Measurements from ENCODE around the gene NBAS.

Gene NBAS

GRCh38 chr2:15145919-15146318 lies 415.2 kb downstream of the NBAS start:
- no peak overlapping the region for H3K4me3 ChIP-seq (ENCODE audit: low read depth, low read length)
- no peaks in the 10 kb centered on the region for H3K4me1 ChIP-seq (ENCODE audit: control insufficient read depth, insufficient read depth, low read length, unreplicated experiment)
- H3K36me3 ChIP-seq (ENCODE audit: insufficient read depth, low read length) = no peaks in the 10 kb centered on the region
- H3K79me2 ChIP-seq (ENCODE audit: control insufficient read depth, insufficient read depth, low read length, unreplicated experiment) = no peaks in the 10 kb centered on the region
- H3K27ac ChIP-seq (ENCODE audit: low read depth, low read length) = no peak overlapping the region
- H2AFZ ChIP-seq (ENCODE audit: low read length, unreplicated experiment) = no peak overlapping the region
- peaks cover 3% of the 10 kb centered on the region; the same call in 1 of the 2 replicates for H3K27me3 ChIP-seq (ENCODE audit: insufficient read depth, low read length)

- H3K4me3 ChIP-seq (ENCODE audit: low read depth, low read length) = no peak overlapping the region
- no peaks in the 10 kb centered on the region for H3K4me1 ChIP-seq (ENCODE audit: control insufficient read depth, insufficient read depth, low read length, unreplicated experiment)
- H2AFZ ChIP-seq (ENCODE audit: low read length, unreplicated experiment) = no peak overlapping the region
- peaks cover 3% of the 10 kb centered on the region; the same call in 1 of the 2 replicates for H3K27me3 ChIP-seq (ENCODE audit: insufficient read depth, low read length)
- no peak overlapping the region for H3K27ac ChIP-seq (ENCODE audit: low read depth, low read length)
- H3K79me2 ChIP-seq (ENCODE audit: control insufficient read depth, insufficient read depth, low read length, unreplicated experiment) = no peaks in the 10 kb centered on the region
- no peaks in the 10 kb centered on the region for H3K36me3 ChIP-seq (ENCODE audit: insufficient read depth, low read length)
Measured at GRCh38 chr2:15145046-15145817, 415.9 kb downstream of the NBAS start.

GRCh38 chr2:15142069-15142689 lies 419.0 kb downstream of the NBAS start:
- Histone ChIP-seq H3K4me1 (ENCODE audit: control insufficient read depth, insufficient read depth, low read length, unreplicated experiment) (no peaks in the 10 kb centered on the region), H3K4me3 (ENCODE audit: low read depth, low read length) (no peak overlapping the region), H3K36me3 (ENCODE audit: insufficient read depth, low read length) (no peaks in the 10 kb centered on the region), H3K27me3 (ENCODE audit: insufficient read depth, low read length) (peaks cover 3% of the 10 kb centered on the region; the same call in 1 of the 2 replicates), H3K79me2 (ENCODE audit: control insufficient read depth, insufficient read depth, low read length, unreplicated experiment) (no peaks in the 10 kb centered on the region), H2AFZ (ENCODE audit: low read length, unreplicated experiment) (no peak overlapping the region), H3K27ac (ENCODE audit: low read depth, low read length) (no peak overlapping the region)

DNA sequence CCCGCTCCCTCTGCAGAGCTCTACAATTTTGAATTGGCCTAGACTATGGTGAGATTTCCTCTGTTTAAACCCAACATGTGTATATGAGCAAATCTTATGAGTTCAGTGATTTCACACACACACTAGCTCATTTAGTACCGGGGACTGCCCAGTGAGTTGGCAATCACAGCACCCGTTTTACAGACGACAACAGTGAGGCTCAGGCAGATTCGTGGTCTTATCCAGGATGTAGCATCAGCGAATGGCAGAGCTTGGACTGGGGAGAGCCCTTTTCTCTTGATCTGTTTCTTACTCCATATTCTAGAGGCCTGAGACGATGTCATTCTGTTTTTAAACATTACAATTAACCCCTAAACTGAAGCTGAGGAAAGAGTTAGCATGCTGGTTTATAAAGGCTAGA lies 419.9 kb downstream of the NBAS start:
- no peak overlapping the region for H3K27ac ChIP-seq (ENCODE audit: low read depth, low read length)
- H3K27me3 ChIP-seq (ENCODE audit: insufficient read depth, low read length) = peaks cover 2% of the 10 kb centered on the region; the same call in 1 of the 2 replicates
- H3K4me3 ChIP-seq (ENCODE audit: low read depth, low read length) = no peak overlapping the region
- no peaks in the 10 kb centered on the region for H3K4me1 ChIP-seq (ENCODE audit: control insufficient read depth, insufficient read depth, low read length, unreplicated experiment)
- no peaks in the 10 kb centered on the region for H3K36me3 ChIP-seq (ENCODE audit: insufficient read depth, low read length)
- H2AFZ ChIP-seq (ENCODE audit: low read length, unreplicated experiment) = no peak overlapping the region
- H3K79me2 ChIP-seq (ENCODE audit: control insufficient read depth, insufficient read depth, low read length, unreplicated experiment) = no peaks in the 10 kb centered on the region

- H3K27me3 ChIP-seq (ENCODE audit: insufficient read depth, low read length) = no peaks in the 10 kb centered on the region; the same call in 1 of the 2 replicates
- H3K36me3 ChIP-seq (ENCODE audit: insufficient read depth, low read length) = no peaks in the 10 kb centered on the region
- no peaks in the 10 kb centered on the region for H3K4me1 ChIP-seq (ENCODE audit: control insufficient read depth, insufficient read depth, low read length, unreplicated experiment)
- no peak overlapping the region for H2AFZ ChIP-seq (ENCODE audit: low read length, unreplicated experiment)
- no peak overlapping the region for H3K4me3 ChIP-seq (ENCODE audit: low read depth, low read length)
- no peaks in the 10 kb centered on the region for H3K79me2 ChIP-seq (ENCODE audit: control insufficient read depth, insufficient read depth, low read length, unreplicated experiment)
- no peak overlapping the region for H3K27ac ChIP-seq (ENCODE audit: low read depth, low read length)
Measured at GRCh38 chr2:15136639-15137038, 424.5 kb downstream of the NBAS start.

DNA sequence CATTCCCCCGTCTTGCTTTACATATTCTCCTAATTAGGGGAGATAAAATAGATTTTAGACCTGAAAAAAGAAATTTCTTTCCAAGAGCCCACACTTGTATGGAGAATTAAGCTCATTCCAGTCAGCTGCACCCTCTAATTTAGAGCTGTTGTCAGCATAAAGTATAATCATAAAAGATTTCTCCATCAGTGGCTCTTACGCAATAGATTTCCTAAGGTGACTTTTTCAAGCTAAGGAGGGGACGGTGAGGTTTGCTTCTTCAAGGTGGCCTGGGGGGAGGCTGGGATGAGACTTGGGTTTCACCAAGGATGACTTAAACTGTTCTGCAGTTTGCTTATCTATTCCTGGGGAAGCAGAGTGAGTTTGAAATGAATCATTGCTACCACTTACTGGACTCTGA lies 426.2 kb downstream of the NBAS start:
- Histone ChIP-seq H3K4me3 (ENCODE audit: low read depth, low read length) (no peak overlapping the region), H3K4me1 (ENCODE audit: control insufficient read depth, insufficient read depth, low read length, unreplicated experiment) (no peaks in the 10 kb centered on the region), H3K36me3 (ENCODE audit: insufficient read depth, low read length) (no peaks in the 10 kb centered on the region), H3K27ac (ENCODE audit: low read depth, low read length) (no peak overlapping the region), H2AFZ (ENCODE audit: low read length, unreplicated experiment) (no peak overlapping the region), H3K79me2 (ENCODE audit: control insufficient read depth, insufficient read depth, low read length, unreplicated experiment) (no peaks in the 10 kb centered on the region), H3K27me3 (ENCODE audit: insufficient read depth, low read length) (no peaks in the 10 kb centered on the region)

DNA sequence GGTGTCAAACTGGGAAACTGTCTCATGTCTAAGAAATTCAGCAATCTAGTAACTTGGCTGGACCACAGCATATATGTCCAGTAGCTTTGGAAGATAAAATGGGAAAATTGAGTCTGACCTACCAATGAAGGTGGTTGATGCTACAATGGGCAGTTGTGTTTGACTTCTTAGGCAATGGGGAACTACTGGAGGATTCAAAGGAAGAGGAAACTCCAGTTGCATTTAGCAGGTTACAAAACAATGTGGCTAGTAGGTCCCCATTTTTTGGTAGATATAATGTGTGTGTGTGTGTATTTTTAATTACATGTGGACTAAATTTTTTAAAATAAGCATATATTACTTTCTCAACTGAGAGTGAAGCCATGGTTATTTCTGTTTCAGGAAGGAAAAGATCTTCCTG lies 427.7 kb downstream of the NBAS start:
- Histone ChIP-seq H2AFZ (ENCODE audit: low read length, unreplicated experiment) (no peak overlapping the region), H3K27me3 (ENCODE audit: insufficient read depth, low read length) (no peaks in the 10 kb centered on the region), H3K36me3 (ENCODE audit: insufficient read depth, low read length) (no peaks in the 10 kb centered on the region), H3K79me2 (ENCODE audit: control insufficient read depth, insufficient read depth, low read length, unreplicated experiment) (no peaks in the 10 kb centered on the region), H3K4me1 (ENCODE audit: control insufficient read depth, insufficient read depth, low read length, unreplicated experiment) (no peaks in the 10 kb centered on the region), H3K27ac (ENCODE audit: low read depth, low read length) (no peak overlapping the region), H3K4me3 (ENCODE audit: low read depth, low read length) (no peak overlapping the region)

- Histone ChIP-seq H3K79me2 (ENCODE audit: control insufficient read depth, insufficient read depth, low read length, unreplicated experiment) (no peaks in the 10 kb centered on the region), H2AFZ (ENCODE audit: low read length, unreplicated experiment) (no peak overlapping the region), H3K36me3 (ENCODE audit: insufficient read depth, low read length) (no peaks in the 10 kb centered on the region), H3K4me1 (ENCODE audit: control insufficient read depth, insufficient read depth, low read length, unreplicated experiment) (no peaks in the 10 kb centered on the region), H3K4me3 (ENCODE audit: low read depth, low read length) (no peak overlapping the region), H3K27ac (ENCODE audit: low read depth, low read length) (no peak overlapping the region), H3K27me3 (ENCODE audit: insufficient read depth, low read length) (peaks cover 13% of the 10 kb centered on the region)
Measured at GRCh38 chr2:15128846-15129245, 432.3 kb downstream of the NBAS start.

DNA sequence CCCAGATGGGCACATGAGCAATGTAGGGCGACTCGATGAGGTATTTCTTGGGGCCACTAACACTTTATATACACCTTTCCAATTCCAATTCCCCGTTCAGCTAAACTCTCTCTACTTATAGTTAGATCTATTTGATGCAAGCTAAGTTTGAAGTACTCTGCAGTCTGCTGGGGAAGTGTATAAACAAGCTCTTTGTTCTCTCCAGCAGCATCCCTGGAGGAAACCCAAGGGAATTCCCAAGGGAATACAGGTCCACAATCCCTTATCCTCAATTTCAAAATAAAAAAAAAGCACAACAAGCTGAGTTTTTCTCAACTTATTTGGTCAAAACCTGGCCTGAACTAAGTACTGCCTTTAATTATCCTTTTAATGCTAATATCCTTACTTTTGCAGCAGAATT lies 433.3 kb downstream of the NBAS start:
- Histone ChIP-seq H3K36me3 (ENCODE audit: insufficient read depth, low read length) (no peaks in the 10 kb centered on the region), H2AFZ (ENCODE audit: low read length, unreplicated experiment) (no peak overlapping the region), H3K4me1 (ENCODE audit: control insufficient read depth, insufficient read depth, low read length, unreplicated experiment) (no peaks in the 10 kb centered on the region), H3K4me3 (ENCODE audit: low read depth, low read length) (no peak overlapping the region), H3K27me3 (ENCODE audit: insufficient read depth, low read length) (peaks cover 13% of the 10 kb centered on the region), H3K79me2 (ENCODE audit: control insufficient read depth, insufficient read depth, low read length, unreplicated experiment) (no peaks in the 10 kb centered on the region), H3K27ac (ENCODE audit: low read depth, low read length) (no peak overlapping the region)

DNA sequence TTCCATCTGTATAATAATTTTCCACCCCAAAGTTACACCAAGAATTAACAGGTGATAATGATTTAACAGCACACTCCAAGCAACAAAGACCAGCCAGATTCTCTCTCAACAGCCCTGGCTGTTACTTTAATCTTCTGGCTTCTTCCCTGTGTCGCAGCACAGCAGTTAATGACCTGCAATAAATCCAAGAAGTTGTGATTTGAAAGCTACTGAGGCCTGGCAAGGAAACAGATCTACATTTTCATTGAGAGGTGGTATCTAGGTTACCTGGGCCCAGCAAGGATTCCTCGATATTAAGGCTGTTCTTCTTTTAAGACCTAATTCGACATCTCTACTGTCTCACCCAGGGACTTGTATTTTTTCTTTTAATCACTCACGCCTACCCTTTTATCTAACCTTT lies 433.8 kb downstream of the NBAS start:
- H3K27me3 ChIP-seq (ENCODE audit: insufficient read depth, low read length) = peaks cover 13% of the 10 kb centered on the region
- H2AFZ ChIP-seq (ENCODE audit: low read length, unreplicated experiment) = no peak overlapping the region
- no peak overlapping the region for H3K4me3 ChIP-seq (ENCODE audit: low read depth, low read length)
- no peak overlapping the region for H3K27ac ChIP-seq (ENCODE audit: low read depth, low read length)
- no peaks in the 10 kb centered on the region for H3K36me3 ChIP-seq (ENCODE audit: insufficient read depth, low read length)
- no peaks in the 10 kb centered on the region for H3K79me2 ChIP-seq (ENCODE audit: control insufficient read depth, insufficient read depth, low read length, unreplicated experiment)
- H3K4me1 ChIP-seq (ENCODE audit: control insufficient read depth, insufficient read depth, low read length, unreplicated experiment) = no peaks in the 10 kb centered on the region

GRCh38 chr2:15126373-15126772 lies 434.8 kb downstream of the NBAS start:
- no peak overlapping the region for H3K27ac ChIP-seq (ENCODE audit: low read depth, low read length)
- H3K4me3 ChIP-seq (ENCODE audit: low read depth, low read length) = no peak overlapping the region
- no peak overlapping the region for H2AFZ ChIP-seq (ENCODE audit: low read length, unreplicated experiment)
- no peaks in the 10 kb centered on the region for H3K79me2 ChIP-seq (ENCODE audit: control insufficient read depth, insufficient read depth, low read length, unreplicated experiment)
- H3K27me3 ChIP-seq (ENCODE audit: insufficient read depth, low read length) = peaks cover 13% of the 10 kb centered on the region
- no peaks in the 10 kb centered on the region for H3K36me3 ChIP-seq (ENCODE audit: insufficient read depth, low read length)
- no peaks in the 10 kb centered on the region for H3K4me1 ChIP-seq (ENCODE audit: control insufficient read depth, insufficient read depth, low read length, unreplicated experiment)

Data from ACC112 (cell line).